Stimulated activated naive B cell treated with anti-CD40 and anti-IgM and Interleukin-4, amounts not matched to agents 10 μg/mL and 1 μg/mL and 100 μg/mL, for 72 hours (primary cell): ENCODE measurements around the gene LAIR2.
A peak's percentile ranks its signal among the peaks of the same experiment; 100 is the strongest.

Experiments
- ATAC-seq, 2 donors: fragments of 150-1000 bp; cut with Tn5 transposase; replicated peaks; 2 replicates each; pipeline ENCODE4 v1.10.0; 2021; ENCODE audit warnings: moderate library complexity in 1 of 2
- DNase-seq: peaks from one replicate; pipeline ENCODE4 v3.0.0; 2021
- H3K27ac Mint-ChIP-seq: one replicate; pipeline ENCODE4 v1.8.0; 2022; ENCODE audit warnings: mild to moderate bottlenecking, mixed read lengths
- H3K27me3 Mint-ChIP-seq, 2 donors: one replicate each; pipeline ENCODE4 v1.8.0; 2022; ENCODE audit warnings: mixed read lengths in 2 of 2
- H3K36me3 Mint-ChIP-seq, 2 donors: one replicate each; pipeline ENCODE4 v1.8.0; 2022; ENCODE audit warnings: mixed read lengths in 2 of 2, mild to moderate bottlenecking in 1 of 2
- H3K4me1 Mint-ChIP-seq, 2 donors: one replicate each; pipeline ENCODE4 v1.8.0; 2022; ENCODE audit warnings: mixed read lengths in 2 of 2, mild to moderate bottlenecking in 1 of 2
- H3K4me3 Mint-ChIP-seq, 2 donors: one replicate each; pipeline ENCODE4 v1.8.0; 2022; ENCODE audit warnings: mild to moderate bottlenecking in 2 of 2, mixed read lengths in 2 of 2, moderate library complexity in 1 of 2
- H3K9me3 Mint-ChIP-seq, 2 donors: one replicate each; pipeline ENCODE4 v1.8.0; 2022; ENCODE audit warnings: mixed read lengths in 2 of 2, mild to moderate bottlenecking in 1 of 2

The LAIR2 gene, protein sequence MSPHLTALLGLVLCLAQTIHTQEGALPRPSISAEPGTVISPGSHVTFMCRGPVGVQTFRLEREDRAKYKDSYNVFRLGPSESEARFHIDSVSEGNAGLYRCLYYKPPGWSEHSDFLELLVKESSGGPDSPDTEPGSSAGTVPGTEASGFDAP

GRCh38 chr19:54502518-54503048 lies at the start of gene LAIR2:
Gene LAIR2, plus strand, starts transcription at chr19:54502831. Its CDS starts 88 bp downstream, at chr19:54502919.
- Mint-ChIP-seq H3K36me3 (peaks cover 2 to 4% of the 10 kb centered on the region in 2 donors), H3K4me3 (no peak within 1 kb of the TSS), H3K4me1 (peaks cover 12 to 14% of the 10 kb centered on the region in 2 donors), H3K27me3 (peaks cover 28 to 52% of the 10 kb centered on the region in 2 donors), H3K9me3 (peaks cover 2 to 8% of the 10 kb centered on the region in 2 donors), H3K27ac (no peak within 1 kb of the TSS)
- DNase-seq = no peak
- peak in 1 of 2 donors; percentile 26 for ATAC-seq

DNA sequence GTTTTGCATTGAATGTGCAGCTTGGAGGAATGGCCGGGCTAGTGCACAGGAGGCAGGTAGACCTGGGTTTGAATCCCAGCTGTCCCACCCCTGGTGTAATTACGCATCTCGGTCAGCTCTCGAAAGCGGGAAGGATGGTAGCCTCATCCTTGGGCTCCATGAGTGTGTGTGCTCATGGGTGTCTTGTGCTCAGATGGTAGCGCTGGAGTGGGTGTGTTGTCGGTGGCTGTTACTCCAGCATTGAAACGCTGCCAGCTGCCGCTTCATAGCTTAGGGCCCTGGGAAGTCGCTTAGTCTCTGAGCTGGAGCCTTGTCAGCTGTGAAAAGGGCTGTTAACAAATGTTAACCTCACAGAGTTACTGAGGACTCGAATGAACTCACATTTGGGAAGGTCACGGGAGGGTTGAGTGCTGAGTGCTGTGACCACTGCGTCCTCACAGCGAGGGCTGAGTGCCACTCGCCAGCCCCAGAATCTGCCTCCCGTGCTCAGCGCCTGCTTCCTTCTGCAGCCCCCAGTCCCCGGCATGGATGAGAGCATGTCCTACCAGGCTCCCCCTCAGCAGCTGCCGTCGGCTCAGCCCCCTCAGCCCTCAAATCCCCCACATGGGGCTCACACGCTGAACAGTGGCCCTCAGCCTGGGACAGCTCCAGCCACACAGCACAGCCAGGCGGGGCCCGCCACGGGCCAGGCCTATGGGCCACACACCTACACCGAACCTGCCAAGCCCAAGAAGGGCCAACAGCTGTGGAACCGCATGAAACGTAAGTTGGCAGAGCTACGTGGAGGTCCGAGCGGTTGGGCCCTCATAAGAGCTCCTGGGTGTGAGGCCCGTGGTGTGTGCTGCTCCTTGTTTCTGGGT lies 48.5 kb upstream of the LAIR2 start:
- Mint-ChIP-seq H3K4me1 (peaks cover 32 to 50% of the 10 kb centered on the region in 2 donors), H3K27ac (peak overlapping the region; percentile 20), H3K4me3 (no peak overlapping the region)

DNA sequence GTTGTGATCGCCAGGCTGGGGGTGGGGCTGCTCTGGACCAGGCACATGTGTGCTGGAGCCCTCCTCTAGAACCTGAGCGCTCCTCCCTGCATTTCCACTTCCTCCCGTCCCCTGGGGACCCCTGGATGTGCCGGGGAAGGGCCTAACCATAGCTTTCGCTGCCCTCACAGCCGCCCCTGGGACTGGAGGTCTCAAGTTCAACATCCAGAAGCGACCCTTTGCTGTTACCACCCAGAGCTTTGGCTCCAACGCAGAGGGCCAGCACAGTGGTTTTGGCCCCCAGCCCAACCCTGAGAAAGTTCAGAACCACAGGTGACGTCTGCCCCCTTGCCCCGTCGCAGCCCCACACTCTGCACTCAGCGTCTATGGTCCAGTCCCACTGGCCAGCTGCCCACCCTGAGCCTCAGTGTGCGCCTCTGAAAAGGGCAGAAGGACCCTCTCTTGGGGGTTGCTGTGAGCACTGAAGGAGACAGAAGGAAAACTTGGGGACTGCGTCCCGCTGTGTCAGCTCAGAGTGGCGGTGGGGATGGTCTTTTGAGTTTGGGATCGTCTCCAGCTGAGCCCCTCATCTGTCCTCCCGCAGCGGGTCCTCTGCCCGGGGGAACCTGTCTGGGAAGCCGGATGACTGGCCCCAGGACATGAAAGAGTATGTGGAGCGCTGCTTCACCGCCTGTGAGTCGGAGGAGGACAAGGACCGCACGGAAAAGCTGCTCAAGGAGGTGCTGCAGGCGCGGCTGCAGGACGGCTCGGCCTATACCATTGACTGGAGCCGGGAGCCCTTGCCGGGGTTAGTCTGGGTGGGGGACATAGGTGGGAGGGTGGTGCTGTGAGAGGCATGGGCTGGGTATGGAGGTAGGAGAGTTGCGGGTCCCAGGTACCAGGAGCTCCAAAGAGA lies 47.6 kb upstream of the LAIR2 start:
- no peak overlapping the region for H3K4me3 Mint-ChIP-seq
- ATAC-seq = no peak
- H3K9me3 Mint-ChIP-seq = no peaks in the 10 kb centered on the region
- H3K27me3 Mint-ChIP-seq = no peaks in the 10 kb centered on the region
- peaks cover 58 to 77% of the 10 kb centered on the region in 2 donors for H3K36me3 Mint-ChIP-seq
- DNase-seq = no peak
- H3K4me1 Mint-ChIP-seq = peaks cover 33 to 54% of the 10 kb centered on the region in 2 donors
- H3K27ac Mint-ChIP-seq = no peak overlapping the region

More for the DNA sequence above, 48.5 kb upstream of the LAIR2 start:
- no peak for DNase-seq
- H3K27me3 Mint-ChIP-seq = no peaks in the 10 kb centered on the region
- no peaks in the 10 kb centered on the region for H3K9me3 Mint-ChIP-seq
- no peak for ATAC-seq
- H3K36me3 Mint-ChIP-seq = peaks cover 57 to 74% of the 10 kb centered on the region in 2 donors

DNA sequence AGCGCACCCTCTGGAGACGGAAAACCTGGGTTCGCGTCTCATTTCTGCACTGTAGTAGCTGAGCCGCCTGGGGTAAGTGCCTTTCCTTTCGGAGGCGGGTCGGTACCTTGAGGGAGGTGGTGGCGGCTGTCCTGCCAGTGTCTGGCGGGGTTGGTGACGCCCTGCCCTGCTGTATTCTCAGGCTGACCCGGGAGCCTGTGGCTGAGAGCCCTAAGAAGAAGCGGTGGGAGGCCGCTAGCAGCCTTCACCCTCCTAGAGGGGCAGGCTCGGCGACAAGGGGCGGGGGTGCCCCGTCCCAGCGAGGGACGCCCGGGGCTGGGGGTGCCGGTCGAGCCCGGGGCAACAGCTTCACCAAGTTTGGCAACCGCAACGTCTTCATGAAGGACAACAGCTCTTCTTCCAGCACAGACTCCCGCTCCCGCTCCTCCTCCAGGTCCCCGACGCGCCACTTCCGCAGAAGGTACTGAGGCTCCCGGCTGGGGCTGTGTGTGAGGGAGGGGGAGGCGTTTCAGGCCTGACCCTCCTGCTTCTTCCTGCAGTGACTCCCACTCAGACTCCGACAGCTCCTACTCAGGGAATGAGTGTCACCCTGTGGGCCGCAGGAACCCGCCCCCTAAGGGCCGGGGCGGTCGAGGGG lies 46.7 kb upstream of the LAIR2 start:
- Mint-ChIP-seq H3K27ac (no peak overlapping the region), H3K4me1 (peaks cover 28 to 51% of the 10 kb centered on the region in 2 donors), H3K27me3 (no peaks in the 10 kb centered on the region), H3K36me3 (peaks cover 55 to 71% of the 10 kb centered on the region in 2 donors), H3K4me3 (peak overlapping the region in 1 of 2 donors; percentile 32), H3K9me3 (no peaks in the 10 kb centered on the region)
- DNase-seq (no peak), ATAC-seq (no peak)

GRCh38 chr19:54456423-54457373 lies 45.9 kb upstream of the LAIR2 start:
- Mint-ChIP-seq H3K27ac (no peak overlapping the region), H3K4me1 (peaks cover 28 to 52% of the 10 kb centered on the region in 2 donors), H3K4me3 (no peak overlapping the region), H3K36me3 (peaks cover 51 to 71% of the 10 kb centered on the region in 2 donors), H3K9me3 (no peaks in the 10 kb centered on the region), H3K27me3 (no peaks in the 10 kb centered on the region)
- DNase-seq = no peak
- no peak for ATAC-seq

- ATAC-seq (no peak), DNase-seq (no peak)
- peaks cover 45 to 72% of the 10 kb centered on the region in 2 donors for H3K36me3 Mint-ChIP-seq
- H3K27me3 Mint-ChIP-seq = no peaks in the 10 kb centered on the region
- peak overlapping the region in 1 of 2 donors; percentile 17 for H3K4me3 Mint-ChIP-seq
- peaks cover 34 to 61% of the 10 kb centered on the region in 2 donors for H3K4me1 Mint-ChIP-seq
- H3K9me3 Mint-ChIP-seq = no peaks in the 10 kb centered on the region
- peak overlapping the region; percentile 10 for H3K27ac Mint-ChIP-seq
Measured at GRCh38 chr19:54457773-54458647, 44.6 kb upstream of the LAIR2 start.

- DNase-seq (no peak), ATAC-seq (no peak)
- Mint-ChIP-seq H3K4me3 (peak overlapping the region in 1 of 2 donors; percentile 51), H3K4me1 (peaks cover 32 to 58% of the 10 kb centered on the region in 2 donors), H3K27ac (peak overlapping the region; percentile 79), H3K27me3 (no peaks in the 10 kb centered on the region), H3K36me3 (peaks cover 39 to 64% of the 10 kb centered on the region in 2 donors), H3K9me3 (no peaks in the 10 kb centered on the region)
Measured at GRCh38 chr19:54458648-54459281, 43.9 kb upstream of the LAIR2 start.

DNA sequence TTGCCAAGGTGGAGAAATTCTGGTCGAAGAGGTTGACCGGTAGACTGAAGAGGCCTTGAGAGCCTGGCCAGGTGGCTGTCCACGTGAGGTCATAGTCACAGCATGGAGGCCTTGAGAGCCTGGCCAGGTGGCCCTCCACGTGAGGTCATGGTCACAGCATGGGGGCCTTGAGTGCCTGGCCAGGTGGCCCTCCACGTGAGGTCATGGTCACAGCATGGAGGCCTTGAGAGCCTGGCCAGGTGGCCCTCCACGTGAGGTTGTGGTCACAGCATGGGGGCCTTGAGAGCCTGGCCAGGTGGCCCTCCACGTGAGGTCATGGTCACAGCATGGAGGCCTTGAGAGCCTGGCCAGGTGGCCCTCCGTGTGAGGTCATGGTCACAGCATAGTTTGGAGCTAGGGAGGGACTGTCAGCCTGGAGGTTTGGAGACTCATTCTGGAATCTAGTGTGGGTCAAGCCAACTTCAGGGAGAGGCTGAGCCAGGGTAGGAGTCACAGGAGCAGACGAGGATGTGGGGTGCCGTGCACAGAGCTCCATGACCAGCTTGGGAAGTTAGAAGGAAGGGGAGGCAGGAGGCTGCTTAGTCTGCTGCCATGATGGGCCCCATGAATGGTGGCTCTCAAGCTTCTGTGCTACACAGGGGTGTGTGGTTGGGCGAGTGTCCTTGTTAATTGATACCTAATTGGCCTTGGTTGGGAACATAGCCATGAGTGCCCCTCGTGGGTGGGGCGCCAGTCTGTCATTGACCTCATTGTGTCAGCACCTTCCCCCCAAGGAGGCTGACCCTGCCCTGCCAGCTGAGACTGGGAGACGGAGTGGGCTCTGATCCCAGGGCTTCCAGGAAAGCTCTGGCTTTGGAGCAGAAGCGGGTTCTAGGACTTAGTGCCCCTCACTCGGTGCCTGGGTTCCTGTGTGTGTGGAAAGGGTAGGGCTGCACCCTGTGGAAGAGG lies 43.1 kb upstream of the LAIR2 start:
- Mint-ChIP-seq H3K27me3 (no peaks in the 10 kb centered on the region), H3K36me3 (peaks cover 36 to 61% of the 10 kb centered on the region in 2 donors), H3K4me1 (peaks cover 32 to 62% of the 10 kb centered on the region in 2 donors), H3K27ac (peak overlapping the region; percentile 82), H3K4me3 (peak overlapping the region in 1 of 2 donors; percentile 51), H3K9me3 (no peaks in the 10 kb centered on the region)
- no peak for ATAC-seq
- no peak for DNase-seq

GRCh38 chr19:54460230-54461005 lies 42.2 kb upstream of the LAIR2 start:
- peak overlapping the region; percentile 47 for H3K27ac Mint-ChIP-seq
- no peak for ATAC-seq
- peaks cover 29 to 56% of the 10 kb centered on the region in 2 donors for H3K36me3 Mint-ChIP-seq
- H3K4me3 Mint-ChIP-seq = peak overlapping the region in 1 of 2 donors; percentile 32
- DNase-seq = no peak
- peaks cover 35 to 66% of the 10 kb centered on the region in 2 donors for H3K4me1 Mint-ChIP-seq
- H3K9me3 Mint-ChIP-seq = no peaks in the 10 kb centered on the region
- H3K27me3 Mint-ChIP-seq = no peaks in the 10 kb centered on the region

DNA sequence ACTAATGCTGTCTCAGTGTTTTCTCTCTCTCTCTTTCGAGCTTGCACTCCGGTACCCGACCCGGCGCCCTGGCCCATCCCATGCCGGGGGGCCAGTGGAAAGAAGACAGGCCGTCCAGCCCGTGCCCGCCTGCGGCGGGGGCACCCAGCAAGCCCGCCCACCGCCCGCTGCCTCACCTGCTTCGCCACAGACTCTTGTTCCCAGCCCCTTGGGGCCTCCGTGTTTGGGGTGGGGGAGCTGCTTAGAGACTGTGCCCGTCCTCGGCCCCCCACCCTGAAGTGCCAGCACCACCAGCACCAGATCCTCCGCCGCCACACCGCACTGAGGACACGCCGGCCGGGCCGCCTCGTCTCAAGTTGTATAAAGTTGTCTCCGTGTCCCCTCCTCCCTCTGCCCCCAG lies 41.4 kb upstream of the LAIR2 start:
- peaks cover 0 to 3% of the 10 kb centered on the region in 2 donors for H3K27me3 Mint-ChIP-seq
- H3K9me3 Mint-ChIP-seq = no peaks in the 10 kb centered on the region
- H3K4me3 Mint-ChIP-seq = peak overlapping the region; percentile 67 to 85
- H3K36me3 Mint-ChIP-seq = peaks cover 26 to 51% of the 10 kb centered on the region in 2 donors
- ATAC-seq (no peak), DNase-seq (no peak)
- peaks cover 40 to 74% of the 10 kb centered on the region in 2 donors for H3K4me1 Mint-ChIP-seq
- peak overlapping the region; percentile 85 for H3K27ac Mint-ChIP-seq
